Activated T-helper 1 cell treated with Interleukin-2 at 50 U/mL for 16 hours (primary cell): ENCODE data around the gene TLNRD1.
A peak's percentile ranks its signal among the peaks of the same experiment; 100 is the strongest.

Experiments used
- DNase-seq: peaks from one replicate; pipeline ENCODE4 v3.0.0-alpha.2; 2020; ENCODE audit warnings: low read depth

TLNRD1 gene

GRCh38 chr15:80978685-80979329 lies 21.9 kb upstream of the TLNRD1 start:
- DNase-seq: no peak

GRCh38 chr15:80979538-80980200 lies 21.1 kb upstream of the TLNRD1 start:
- no peak for DNase-seq

GRCh38 chr15:80982205-80982604 lies 18.5 kb upstream of the TLNRD1 start:
- DNase-seq: no peak

GRCh38 chr15:80982839-80983238 lies 17.9 kb upstream of the TLNRD1 start:
- no peak for DNase-seq

GRCh38 chr15:80984856-80985255 lies 15.9 kb upstream of the TLNRD1 start:
- no peak for DNase-seq

- DNase-seq: no peak
These were observed 14.7 kb upstream of the TLNRD1 start for GRCh38 chr15:80985981-80986380.

DNA sequence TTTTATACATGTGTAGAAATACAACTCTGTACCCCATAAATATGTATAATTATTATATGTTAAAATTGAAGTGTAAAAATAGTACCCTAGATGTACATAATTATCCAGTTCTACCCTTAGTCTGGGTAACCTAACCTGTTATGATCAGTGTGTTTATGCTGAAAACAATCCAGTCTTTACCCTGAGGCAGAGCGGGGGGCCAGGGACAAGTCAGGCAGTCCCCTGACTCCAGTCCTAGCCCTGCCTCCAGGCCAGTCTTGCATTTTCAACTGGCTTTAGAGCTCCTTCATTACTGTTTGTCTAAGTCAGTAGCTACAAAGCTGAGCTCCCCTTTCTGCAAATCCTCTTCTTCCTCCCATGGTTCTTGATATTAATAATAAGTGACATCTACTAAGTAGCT lies 14.2 kb upstream of the TLNRD1 start:
- no peak for DNase-seq

- DNase-seq: no peak
These were observed 12.5 kb upstream of the TLNRD1 start for GRCh38 chr15:80988148-80988796.

GRCh38 chr15:80989081-80989517 lies 11.6 kb upstream of the TLNRD1 start:
- no peak for DNase-seq

- DNase-seq: peak; percentile 95
These were observed 10.9 kb upstream of the TLNRD1 start, which contains the start of gene MESD for GRCh38 chr15:80989518-80990478. TSS of gene MESD (minus strand) at chr15:80989819. CDS start at chr15:80989791, 28 bp downstream.

GRCh38 chr15:80990955-80991354 lies 9.8 kb upstream of the TLNRD1 start:
- DNase-seq: no peak

DNA sequence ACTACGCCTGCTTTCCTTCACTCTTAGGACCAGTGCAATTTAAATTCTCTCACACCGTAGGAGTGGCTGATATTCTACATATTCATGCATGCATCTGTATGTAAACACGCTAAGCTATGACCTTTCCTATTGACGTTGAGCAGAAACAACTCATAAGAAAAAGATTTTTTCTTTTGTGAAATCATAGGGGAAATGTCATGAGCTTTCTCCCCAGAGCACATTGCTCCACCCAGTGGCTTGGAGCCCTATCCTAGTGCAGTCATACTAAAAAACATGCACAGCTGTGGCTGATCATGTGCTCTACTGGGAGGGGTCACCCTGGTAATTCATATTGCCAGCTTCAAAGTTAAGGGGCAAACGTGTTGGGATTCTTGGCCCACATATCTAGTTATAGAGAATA lies 9.3 kb upstream of the TLNRD1 start:
- DNase-seq: no peak

GRCh38 chr15:80992006-80992405 lies 8.7 kb upstream of the TLNRD1 start:
- no peak for DNase-seq

DNA sequence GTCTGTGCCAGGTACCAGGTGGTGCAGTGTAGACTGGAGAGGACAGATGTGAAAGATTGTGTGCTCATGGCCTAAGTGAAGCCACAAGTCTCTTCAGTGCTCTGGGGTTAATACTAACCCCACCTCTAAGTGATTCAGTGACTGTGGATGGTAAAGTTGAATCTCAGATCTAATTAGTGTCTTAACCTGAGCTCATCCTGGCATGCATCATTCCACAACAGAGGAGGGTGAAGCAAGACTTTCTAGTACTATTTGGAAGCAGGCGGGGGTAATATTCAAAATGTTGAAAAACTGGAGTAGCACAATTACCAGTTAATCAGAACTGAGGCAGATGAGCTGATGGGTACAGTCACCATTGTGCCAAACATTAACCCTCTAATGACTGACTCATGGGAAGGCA lies 8.3 kb upstream of the TLNRD1 start:
- DNase-seq: no peak

DNA sequence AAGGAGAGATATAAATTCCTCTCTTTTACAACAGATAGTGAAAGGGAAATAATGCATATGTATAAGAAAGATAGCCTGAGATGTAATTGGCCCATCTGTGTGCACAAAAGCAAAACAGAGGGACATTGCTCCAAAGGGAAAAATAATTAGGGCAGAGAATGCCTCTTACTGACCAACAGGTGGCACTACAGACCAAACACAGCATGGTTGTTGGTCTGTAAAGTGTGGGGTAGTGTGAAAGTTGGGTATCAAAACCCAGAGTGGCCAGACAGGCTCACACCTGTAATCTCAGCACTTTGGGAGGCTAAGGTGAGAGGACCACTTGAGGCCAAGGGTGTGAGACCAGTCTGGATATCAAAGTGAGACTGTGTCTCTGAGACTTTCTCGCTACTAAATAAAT lies 4.5 kb upstream of the TLNRD1 start:
- DNase-seq: no peak

DNA sequence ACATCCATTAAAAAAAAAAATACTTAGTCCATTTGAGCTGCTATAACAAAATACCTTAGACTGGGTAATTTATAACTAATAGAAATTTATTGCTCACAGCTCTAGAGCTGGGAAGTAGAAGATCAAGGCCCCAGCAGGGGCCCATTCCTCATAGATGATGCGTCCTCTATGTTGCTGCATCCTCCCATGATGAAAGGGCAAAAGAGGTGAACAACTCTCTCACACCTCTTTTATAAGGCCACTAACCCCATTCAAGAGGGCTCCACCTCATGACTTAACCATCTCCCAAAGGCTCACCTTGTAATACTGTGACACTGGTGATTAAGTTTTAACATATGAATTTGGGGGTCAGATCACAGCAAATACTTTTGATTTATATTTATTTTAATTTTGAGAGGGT lies 3.0 kb upstream of the TLNRD1 start:
- DNase-seq: no peak

DNA sequence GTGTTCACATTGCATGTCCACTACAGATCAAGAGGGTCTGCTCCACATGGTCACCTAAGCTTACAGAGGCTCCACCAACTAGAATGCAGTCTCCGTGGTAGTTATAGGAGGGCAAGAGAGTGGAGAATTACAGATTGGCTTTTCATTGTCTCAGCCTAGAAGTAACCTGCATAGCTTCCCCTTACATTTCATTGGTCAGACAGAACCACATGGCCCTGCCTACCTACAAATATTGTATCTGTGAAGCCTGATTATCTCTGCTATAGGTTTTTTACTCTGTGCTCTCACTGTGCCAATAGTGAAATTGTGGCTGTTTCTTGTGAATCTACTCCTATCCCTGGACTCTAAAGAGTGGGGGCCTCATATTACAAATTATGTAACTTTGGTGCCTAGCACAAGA lies 2.5 kb upstream of the TLNRD1 start:
- DNase-seq: no peak

DNA sequence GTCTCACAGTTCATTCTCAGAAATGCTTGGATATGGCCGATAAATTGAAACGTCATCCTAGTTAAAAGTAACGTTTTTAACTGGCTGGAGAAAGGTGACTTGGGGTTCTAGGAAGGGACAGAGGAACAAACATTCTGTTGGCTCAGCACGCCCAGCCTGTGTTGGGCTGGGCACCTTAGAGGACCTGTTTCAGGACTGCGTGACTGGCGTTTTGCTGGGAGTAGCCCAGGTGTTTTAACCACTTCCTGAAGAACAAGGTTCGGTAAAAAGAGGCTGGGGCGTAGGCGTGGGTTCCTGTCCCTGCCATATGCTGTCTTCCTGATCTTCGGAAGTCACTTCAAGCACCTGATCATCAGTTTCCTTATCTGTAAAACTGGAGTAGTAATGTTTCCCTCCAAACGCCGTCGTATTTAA lies 1.1 kb upstream of the TLNRD1 start:
- peak; percentile 48 for DNase-seq

DNA sequence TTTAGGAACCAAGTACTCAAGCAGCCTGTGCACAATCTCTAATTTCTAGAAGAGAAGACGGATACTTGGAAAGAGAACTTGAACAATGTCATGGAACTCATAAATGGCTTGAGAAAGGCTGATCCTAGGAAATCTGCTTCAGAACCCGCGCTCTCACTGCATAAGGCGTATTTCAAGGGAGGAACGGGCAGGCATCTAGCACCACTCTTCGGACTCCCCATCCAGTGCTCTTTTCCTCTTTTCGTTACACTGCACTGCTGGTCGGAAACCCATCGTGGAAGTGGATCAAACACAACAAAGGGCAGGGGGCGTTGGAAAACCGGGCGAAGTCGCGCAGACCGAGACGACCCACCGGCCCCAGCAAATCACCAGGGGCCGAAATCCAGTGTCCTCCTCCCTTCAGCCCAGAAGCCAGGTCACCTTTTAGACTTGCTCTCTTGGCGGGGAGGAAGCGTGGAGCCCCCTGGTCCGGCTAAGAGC lies 539 bp upstream of the TLNRD1 start:
- no peak for DNase-seq

DNA sequence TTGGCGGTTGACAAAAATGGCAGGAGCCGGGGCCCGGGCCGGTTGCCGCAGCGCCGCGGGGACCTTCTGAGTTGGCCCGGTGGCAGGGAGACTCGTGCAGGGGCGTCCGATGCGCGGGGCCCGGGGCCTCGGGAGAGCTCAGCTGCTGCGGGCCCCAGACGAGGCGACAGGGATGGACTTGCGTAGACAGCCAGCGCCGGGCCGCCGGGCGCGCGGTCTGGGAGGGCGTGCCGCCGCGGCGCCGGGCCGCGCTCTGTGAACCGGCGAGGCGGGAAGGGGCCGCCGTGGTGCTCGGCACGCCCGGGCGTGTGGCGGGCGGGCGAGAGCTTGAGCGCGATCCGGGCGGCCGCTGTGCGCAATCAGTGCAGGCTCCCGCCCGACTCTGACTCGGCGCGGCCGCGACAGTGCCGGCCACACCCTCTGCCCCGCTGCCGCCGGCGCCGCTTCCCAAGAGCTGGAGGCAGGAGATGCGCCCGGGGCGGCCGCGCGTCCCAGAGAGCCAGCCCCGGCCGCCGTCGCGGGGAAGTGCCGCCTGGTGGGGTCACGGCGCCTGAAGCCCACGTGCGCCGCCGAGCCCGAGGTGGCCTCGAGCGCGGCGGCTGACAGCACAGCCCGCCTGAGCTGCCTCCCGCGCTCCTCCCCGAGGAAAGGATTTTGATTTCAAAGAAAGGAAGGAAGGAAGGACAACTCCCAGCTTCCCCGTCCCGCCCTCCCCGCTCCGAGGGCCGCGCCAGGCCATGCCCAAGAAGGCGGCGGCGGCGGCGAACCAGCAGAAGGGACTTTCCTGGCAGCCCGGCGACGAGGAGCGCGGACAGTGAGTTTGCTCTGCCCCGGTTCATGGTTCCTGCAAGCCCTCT lies 657 bp downstream of the TLNRD1 start:
- DNase-seq: peak; percentile 35

DNA sequence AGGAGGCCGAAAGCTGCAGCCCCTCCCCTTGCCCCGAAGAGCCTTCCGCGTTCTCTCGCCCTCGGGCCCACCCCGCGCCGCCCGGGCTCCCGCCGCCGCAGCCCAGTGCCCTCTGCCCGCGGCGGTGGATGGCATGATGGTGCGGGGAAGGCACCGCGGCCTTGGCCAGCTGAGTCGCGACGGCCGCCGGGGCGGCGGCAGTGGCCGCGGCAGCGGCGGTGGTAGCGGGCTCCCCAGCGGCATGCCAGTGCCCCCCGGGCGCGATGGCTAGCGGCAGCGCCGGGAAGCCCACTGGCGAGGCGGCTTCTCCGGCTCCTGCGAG lies 1.2 kb downstream of the TLNRD1 start:
- no peak for DNase-seq
